T47D (cell line): ENCODE data around the gene ZNF366.

Experiments used
- DNase-seq, 2 experiments: peaks; one replicate each; pipeline versions ENCODE4 v3.0.0 to v3.0.0-alpha.2; 2011 to 2012; ENCODE audit warnings: low read depth in 1 of 2, low spot score in 1 of 2
- JUND ChIP-seq: IDR thresholded peaks from 2 replicates; pipeline ENCODE4 v1.6.1; 2012; ENCODE audit warnings: low read depth
- in situ Hi-C: cut with HindIII; loops from 2 replicates; pipeline ENCODE4 v1.10.0; 2016; ENCODE audit warnings: low sequenced_read_pairs, low pct_unique_long_range_greater_than_20kb

The ZNF366 gene, protein sequence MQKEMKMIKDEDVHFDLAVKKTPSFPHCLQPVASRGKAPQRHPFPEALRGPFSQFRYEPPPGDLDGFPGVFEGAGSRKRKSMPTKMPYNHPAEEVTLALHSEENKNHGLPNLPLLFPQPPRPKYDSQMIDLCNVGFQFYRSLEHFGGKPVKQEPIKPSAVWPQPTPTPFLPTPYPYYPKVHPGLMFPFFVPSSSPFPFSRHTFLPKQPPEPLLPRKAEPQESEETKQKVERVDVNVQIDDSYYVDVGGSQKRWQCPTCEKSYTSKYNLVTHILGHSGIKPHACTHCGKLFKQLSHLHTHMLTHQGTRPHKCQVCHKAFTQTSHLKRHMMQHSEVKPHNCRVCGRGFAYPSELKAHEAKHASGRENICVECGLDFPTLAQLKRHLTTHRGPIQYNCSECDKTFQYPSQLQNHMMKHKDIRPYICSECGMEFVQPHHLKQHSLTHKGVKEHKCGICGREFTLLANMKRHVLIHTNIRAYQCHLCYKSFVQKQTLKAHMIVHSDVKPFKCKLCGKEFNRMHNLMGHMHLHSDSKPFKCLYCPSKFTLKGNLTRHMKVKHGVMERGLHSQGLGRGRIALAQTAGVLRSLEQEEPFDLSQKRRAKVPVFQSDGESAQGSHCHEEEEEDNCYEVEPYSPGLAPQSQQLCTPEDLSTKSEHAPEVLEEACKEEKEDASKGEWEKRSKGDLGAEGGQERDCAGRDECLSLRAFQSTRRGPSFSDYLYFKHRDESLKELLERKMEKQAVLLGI

DNA sequence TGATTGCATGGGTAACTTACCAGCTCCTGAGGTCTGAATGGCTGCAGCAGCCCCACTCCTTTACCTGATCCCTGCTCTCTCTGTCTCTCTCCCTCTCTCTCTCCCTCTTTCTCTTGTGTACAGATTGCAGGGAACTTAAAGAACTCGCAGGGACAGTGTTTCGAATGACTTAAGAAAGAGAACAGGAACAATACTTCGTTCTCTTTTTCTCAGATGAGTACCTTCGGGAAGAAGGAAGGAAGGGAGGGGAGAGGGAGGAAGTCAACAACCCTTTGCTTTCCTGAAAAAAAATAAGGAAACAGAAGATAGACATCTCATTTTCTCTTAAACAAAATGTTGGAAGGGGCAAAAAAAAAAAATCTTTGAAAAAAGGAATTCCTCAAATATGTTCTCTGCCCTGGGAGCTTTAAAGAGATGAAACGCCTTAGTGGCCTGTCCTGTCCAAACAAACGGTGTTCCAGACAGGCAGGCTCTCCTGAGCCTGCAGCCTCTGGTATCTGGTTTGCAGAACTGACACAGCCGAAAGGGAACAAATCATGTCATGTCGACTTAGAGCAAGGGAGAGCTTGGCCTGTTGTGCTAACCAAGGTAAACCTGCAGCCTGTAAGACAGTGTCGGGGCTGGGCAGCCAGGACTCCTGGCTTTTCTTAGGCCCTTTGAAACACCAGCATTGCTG lies at the start of gene ZNF366:
Gene ZNF366 (minus strand): TSS at position 180 of the 676 bp plus-strand sequence. CDS start 45,914 bp downstream, outside the sequence.
- peak in 1 of 2 experiments; percentile 43 for DNase-seq
- in situ Hi-C loops, result no loop called here
- no peak for TF ChIP-seq JUND

DNA sequence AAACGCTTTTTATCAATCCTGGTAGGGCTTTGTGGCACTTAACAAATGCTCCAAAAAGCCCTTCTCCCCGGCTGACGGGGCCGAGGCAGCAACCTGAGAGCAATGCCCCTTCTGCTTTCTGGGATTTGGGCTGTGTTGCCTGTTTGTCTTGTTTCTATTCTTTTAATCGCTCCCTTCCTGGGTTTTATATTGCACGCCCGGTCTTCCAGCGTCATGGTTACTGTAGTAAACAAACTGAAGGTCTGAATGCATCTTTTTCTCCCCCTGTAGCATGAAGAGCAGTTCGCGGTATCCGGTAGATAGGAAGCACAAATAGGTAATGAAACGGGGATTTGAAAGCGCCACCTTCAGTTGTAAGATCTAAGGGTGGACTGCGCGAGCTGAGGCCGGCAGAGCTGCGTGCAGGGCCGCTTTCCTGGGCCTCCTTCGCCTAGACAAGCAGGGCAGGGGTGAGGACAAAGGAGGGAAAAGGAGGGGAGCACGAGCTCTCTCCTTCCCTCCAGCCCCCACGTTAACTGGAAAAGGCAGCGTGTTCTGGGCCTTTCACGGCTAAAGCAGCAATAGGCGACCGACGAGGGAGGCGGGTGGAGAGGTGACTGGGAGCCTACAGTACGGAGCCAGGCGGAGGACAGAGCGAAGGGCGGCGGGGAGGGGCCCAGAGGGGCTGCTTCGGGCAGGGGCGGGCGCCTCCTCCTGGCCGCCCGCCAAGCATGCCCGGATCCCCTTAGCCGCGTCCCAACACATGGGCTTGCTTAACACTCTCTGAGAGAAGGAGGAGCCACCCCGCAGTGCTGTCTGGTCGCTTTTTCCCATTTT lies 49.3 kb upstream of the ZNF366 start:
- TF ChIP-seq JUND, result no peak
- DNase-seq, result no peak
- in situ Hi-C loops, result no loop called here

DNA sequence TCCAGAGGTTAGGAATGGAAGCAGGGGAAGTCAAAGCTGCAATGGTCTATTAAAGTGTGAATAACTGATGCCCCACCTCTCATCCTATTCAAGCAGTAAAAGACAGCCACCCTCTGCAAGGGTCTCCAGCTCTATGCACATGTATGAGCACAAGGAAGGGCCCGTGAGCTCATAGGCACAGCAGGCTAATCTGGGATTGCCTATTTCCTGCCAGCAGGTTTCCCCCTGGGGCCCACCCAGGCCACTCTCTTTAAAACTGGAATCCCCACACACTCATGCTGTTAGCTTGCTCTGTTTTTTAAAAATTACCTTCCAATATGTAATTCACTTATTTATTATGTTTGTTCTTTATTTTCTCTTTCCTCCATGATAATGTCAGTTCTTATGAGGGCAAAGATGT lies 48.7 kb upstream of the ZNF366 start:
- no peak for TF ChIP-seq JUND
- no peak for DNase-seq
- in situ Hi-C loops, result no loop called here

DNA sequence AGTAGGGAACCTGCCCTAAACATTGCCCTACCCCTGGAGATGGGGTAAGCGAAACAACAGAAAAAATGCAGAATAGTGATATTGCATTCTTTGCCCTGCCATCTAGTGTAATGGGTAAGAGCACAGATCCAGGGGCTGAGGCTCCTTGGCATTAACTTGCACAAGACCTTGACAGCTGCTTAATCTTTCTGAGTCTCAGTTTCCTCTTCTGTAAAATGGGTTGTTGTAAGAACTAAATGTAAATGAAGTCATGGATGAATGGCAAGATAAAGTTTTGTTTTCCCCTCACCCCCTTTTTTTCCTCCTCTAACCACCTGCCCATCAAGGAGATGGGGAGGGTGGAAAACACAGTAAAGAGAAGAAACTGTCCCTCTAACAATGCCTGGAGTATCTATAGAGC lies 47.7 kb upstream of the ZNF366 start:
- DNase-seq, result no peak
- in situ Hi-C loops, result no loop called here
- no peak for TF ChIP-seq JUND

DNA sequence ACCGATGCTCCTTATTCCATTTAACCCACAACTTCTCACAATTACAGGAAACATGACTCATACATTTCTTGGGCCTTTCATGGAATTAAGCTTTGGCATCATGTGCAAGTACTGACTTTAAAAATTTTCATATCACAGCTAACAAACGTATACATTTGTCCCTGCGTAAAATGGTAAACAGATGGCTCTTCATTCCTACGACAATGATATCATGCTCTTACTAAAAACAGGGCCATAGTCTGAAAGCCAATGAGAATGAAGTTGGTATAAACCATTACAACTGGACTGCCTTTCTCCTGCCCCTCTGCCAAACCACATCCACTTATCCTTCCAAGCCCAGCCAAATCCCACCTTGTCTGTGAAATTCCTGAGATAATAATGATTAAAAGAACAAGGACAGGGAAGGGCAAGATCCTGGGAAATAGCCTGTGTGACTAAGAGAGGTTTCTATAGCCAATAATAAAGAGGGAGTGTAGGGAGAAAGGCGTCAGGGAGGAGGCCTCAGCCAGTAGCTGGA lies 44.9 kb upstream of the ZNF366 start:
- in situ Hi-C loops, result no loop called here
- no peak for TF ChIP-seq JUND
- no peak for DNase-seq

DNA sequence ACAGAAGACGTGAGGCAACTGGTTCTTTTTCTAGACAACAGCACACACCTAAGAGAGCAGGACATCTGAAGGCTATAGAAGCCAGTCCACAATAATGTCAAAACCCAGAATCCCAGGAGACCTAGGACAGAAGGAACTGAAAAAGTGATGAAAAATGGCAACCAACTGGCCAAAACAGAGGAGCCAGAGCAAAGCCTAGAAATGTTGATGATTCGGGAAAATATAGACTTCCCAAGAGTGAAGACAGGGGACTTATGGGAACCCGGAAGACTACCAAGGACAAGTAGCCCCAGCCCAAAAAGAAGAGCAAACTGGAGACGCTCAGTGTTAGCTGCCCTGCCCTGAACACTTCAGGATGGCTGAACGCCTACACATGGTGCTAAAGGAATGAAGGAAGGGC lies 43.4 kb upstream of the ZNF366 start:
- no peak for TF ChIP-seq JUND
- in situ Hi-C loops, result no loop called here
- no peak for DNase-seq

DNA sequence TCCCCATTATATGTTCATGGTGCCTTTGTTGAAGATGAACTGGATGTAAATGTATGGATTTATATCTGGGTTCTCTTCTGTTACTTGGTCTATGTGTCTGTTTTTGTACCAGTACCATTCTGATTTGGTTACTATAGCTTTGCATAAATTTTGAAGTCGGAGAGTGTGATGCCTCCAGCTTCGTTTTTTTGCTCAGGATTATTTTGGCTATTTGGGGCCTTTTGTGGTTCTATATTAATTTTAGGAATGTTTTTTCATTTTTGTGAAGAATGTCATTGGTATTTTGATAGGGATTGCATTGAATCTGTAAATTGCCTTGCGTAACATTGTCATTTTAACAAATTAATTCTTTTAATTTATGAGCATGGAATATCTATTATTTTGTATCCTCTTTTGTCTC lies 36.6 kb upstream of the ZNF366 start:
- in situ Hi-C loops, result no loop called here
- TF ChIP-seq JUND, result no peak
- no peak for DNase-seq

DNA sequence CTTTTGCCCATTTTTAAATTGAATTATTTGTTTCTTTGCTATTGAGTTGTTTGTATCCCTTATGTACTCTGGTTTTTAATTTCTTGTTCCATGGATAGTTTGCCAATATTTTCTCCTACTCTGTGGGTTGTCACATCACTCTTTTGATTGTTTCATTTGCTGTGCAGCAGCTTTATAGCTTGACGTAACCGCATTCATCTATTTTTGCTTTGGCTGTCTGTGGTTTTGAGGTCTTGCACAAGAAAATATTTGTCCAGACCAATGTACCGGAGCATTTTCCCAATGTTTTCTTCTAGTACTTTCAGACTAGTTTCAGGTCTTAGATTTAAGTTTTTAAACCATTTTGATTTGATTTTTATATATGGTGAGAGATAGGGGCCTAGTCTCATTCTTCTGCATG lies 36.2 kb upstream of the ZNF366 start:
- no peak for TF ChIP-seq JUND
- in situ Hi-C loops, result no loop called here
- no peak for DNase-seq

DNA sequence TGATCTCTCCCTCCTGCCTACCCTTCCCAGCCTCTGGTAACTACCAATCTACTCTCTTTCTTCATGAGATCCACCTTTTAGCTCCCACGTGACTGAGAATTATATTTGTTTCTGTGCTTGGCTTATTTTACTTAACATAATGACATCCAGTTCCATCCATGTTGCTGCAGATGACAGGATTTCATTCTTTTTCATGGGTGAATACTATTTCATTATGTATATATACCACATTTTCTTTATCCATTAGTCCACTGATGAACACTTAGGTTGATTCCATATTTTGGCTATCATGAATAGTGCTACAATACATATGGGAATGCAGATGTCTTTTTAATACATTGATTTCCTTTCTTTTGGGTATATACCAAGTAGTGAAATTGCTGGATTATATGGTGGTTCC lies 35.5 kb upstream of the ZNF366 start:
- in situ Hi-C loops, result no loop called here
- no peak for TF ChIP-seq JUND

DNA sequence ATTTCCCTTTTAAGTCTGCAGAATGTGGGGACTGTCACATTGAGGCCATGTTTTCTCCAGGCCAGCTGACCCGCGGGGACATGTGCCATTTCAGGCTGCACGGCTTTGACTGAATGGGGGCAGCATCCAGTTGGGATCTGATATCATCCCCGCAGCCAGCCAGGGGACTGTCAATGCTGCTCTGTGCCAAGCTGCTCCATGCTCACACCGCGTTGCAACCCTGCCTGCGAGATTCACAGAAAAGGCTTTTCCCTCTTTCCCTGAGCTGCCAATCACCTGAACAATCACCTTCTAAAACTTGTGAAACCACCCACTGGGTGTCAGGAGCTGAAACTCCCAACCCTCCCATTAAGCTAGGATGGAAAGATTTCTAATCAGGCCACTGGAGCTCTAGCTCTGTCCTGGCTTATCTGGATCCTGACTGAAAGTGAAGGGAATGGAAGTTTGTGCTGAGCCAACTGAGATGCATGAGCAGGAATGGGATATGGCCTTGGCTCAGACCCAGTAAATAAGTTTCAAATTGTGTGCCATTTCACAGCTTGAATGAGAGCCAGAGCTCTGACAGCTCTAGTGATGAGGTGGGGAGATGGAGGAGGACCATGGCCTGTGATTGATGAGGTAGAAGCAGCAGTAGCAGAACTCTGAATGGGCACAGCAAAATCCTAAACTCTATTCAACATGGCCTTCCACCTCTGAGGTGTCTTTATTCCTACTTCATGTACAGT lies 34.5 kb upstream of the ZNF366 start:
- no peak for DNase-seq
- in situ Hi-C loops, result no loop called here
- no peak for TF ChIP-seq JUND

More for the DNA sequence above, 35.5 kb upstream of the ZNF366 start:
- no peak for DNase-seq

DNA sequence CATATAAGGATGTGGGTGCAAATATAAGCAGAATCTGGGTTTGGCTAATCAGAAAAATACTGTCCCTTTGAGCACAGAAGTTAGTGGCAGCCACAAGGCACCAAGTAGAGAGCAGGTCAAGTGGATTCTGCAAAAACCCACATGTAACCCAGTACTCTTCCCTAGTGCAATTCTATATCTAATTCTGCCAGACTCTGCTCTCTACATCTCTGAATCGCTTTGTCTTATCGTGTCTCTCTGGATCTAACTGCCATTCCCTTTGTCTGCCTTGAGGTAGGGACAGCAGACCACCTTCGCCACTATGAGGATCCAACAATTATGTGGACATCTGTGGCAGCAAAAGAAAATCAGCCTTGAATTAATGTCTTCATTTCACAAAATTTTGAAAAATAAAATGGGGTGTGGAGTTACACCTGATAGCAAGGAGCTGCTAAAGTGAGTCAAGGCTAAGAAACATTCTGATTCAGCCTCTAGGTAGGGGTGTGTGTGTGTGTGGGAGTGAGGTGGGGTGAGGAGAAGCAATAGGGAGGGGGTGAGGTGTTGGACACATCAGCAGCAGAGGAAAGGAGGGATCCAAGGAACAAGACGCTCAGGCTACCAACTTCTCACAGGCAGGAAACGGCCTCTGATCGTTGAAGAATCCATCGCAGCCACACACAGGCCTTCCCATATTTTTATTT lies 33.7 kb upstream of the ZNF366 start:
- DNase-seq, result no peak
- no peak for TF ChIP-seq JUND
- in situ Hi-C loops, result no loop called here
